GM03348 (cell line): ENCODE measurements around the gene ADGRL1.
A peak's percentile ranks its signal among the peaks of the same experiment; 100 is the strongest.

ENCODE experiments used
- DNase-seq: peaks from one replicate; pipeline ENCODE4 v3.0.0; 2012; ENCODE audit warnings: low spot score

ADGRL1 gene

DNA sequence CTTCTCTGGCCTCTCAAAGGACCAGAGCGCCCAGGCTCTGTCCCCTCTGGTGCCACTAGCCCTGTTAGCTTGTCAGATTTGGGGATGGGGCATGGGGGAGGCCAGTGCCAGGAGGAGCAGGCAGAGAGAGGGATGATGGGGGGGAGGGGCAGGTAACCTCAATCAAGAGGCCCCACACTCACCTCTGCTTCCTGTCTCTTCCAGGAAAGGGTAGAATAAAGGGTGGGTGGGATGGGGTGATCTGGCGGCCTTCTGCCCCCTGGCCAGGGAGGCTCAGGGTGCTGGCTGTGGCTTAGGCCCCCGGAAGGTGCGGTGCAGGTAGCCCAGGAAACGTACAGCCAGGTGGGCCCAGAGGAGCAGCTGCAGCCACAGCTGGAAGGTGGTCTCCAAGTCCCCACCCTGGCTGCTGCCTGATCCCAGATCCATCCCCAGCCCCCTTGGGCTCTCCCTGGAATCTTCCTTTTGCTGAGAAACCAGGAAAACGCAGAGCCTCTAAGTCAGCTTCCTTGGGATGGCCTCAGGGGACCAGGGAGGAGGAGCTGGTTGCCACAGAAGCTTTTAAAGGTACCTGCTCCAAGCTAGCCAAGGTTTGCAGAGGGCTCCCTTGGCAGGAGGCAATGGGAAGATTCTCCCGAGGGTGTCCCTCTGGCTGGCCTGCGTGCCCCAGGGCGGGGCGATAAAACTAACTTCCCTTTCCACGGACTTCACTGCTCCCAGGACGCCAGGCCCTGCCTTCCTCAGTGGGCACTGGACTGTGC lies 93.7 kb downstream of the ADGRL1 start:
- peak; percentile 28 for DNase-seq

GRCh38 chr19:14111486-14111885 lies 94.5 kb downstream of the ADGRL1 start:
- no peak for DNase-seq

DNA sequence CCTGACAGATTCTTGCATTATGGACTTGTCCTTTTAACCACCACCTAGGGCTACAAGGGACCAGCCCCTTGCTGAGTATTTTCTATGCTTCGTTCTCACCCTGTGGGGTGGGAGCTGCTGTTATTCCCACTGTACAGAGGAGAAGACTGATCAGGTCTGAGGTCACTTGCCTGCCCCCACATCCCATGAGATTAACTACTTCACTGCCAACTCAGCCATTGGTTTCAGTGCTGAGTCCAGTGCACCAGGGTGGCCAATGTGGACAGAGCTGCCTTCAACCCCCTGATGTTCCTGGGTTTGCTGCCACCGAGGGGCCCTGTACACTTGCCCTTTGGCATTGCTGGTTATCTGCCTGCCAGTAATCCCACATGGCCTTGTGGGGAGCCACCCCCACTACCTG lies 95.3 kb downstream of the ADGRL1 start:
- DNase-seq = no peak

DNA sequence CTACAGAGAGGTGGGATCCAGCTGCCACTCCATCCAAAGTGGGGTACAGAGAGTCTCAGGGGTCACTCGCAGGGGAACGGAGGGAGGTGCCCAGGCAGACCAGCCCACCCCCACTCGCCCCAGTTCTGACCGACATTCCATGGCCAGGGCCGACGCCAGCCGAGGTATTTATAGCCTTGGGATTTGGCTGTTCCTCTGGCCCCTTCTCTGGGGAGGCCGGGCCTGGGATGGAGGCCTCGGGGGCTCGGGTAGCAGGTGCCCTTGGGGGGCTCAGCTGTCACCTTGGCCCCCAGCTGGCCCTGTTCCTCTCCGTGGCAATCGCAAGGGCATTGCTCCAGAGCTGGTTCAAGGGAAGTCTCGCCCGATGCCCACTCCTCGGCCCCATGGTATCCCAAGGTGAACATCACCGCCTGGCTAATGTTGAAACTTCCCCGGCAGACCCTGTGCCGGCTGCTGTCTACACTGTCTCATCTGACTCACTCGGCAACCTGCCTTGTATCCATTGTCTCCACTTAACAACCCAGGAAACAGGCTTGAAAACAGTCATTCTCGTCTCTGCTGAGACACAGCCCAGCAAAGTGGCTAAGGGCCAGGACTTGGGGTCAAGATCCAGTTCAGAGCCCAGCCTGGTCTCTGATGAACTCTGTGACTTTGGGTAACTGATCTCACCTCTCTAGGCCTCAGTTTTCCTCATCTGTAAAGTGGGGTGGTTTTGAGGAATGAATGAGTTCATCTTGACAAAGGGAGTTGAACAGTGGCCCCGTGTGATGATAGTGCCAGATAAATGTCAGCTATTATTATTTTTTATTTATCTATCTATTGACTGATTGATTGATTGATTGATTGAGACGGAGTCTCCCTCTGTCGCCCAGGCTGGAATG lies 98.1 kb downstream of the ADGRL1 start:
- DNase-seq = no peak

GRCh38 chr19:14106840-14107239 lies 99.1 kb downstream of the ADGRL1 start:
- DNase-seq = no peak

DNA sequence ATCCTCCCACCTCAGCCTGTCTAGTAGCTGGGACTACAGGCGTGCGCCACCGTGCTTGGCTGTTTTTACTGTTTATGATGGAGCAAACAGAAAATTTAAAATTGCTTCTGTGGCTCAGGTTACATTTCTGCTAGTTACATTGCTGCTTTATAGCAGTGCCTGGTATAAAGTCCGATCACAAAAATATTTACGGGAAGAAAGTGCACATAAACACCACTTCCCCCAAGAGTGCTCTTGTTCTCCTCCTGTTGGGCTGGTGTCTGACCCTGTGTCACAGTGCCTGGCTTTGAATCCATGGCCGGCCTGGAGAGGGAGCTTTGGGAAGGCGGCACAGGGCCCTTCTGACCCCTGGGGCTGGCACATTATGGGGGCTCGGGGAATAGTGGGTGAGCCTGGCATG lies 100.3 kb downstream of the ADGRL1 start:
- DNase-seq = no peak

DNA sequence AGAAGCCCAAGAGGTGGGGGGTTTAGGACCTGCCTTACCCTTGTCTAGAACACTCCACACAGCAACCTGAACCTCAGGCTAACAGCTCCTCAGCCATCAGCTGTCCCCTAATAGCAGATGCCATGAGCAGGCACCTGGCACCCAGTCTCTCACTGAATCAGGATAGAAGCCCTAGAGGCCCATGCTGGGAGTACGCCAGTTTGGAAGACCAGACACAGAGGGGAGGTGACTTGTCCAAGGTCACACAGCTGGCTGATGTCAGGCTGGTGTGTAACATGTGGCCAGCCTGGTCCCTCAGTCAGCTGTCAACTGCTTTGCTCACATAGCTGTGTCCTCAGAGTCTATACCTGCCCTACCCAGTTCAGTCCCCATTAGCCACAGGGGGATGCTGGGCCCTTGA lies 102.7 kb downstream of the ADGRL1 start:
- DNase-seq = no peak

DNA sequence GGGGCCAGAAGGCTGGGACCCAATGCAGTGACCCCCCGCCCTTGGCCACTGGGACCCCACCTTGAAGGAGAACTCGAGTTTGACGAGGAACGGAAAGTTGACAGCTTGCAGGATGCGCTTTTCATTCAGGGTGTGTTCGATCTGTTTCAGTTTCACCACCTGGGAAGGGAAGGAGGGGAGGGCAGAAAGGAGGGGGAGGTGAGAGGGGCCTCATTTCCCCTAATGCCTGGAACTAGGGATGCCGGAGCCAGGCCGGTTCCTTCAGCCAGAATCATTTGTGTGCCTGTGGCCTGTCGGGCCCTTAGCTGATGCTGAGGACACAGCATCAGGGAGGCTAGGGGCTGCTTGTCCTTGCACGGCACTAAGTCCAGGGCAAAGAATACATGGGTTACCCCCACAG lies 103.2 kb downstream of the ADGRL1 start:
- DNase-seq = no peak

GRCh38 chr19:14102102-14102696 lies 103.8 kb downstream of the ADGRL1 start:
- DNase-seq = no peak

- DNase-seq = no peak
These were observed 104.9 kb downstream of the ADGRL1 start for GRCh38 chr19:14101003-14101545.
